SH-SY5Y (cell line): ENCODE results near the gene COL13A1.

ENCODE experiments used
- GATA2 ChIP-seq: IDR thresholded peaks from 2 replicates; pipeline ENCODE4 v1.6.1; 2011; ENCODE audit warnings: mild to moderate bottlenecking, low read depth, low read length
- GATA3 ChIP-seq: IDR thresholded peaks from 2 replicates; pipeline ENCODE4 v1.6.1; 2011; ENCODE audit warnings: low read depth, mild to moderate bottlenecking, low read length, moderate library complexity

DNA sequence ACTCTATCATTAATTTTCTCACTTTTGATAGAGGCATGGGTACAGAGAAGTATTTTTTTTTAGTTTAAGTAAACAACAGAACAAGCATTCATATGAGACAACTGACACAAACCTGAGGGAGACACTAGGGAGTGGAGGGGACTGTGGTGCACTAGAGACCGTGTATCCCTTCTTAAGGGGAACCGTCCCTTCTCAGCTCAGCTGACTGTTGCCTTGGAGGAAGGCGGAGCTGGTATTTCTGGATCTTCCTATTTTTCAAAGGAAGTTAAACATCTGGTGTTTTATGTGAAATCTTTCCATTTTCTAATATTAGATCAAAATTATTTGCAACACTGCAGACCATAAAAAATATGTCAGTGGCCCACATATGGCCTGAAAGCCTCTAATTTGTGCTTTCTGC, 137.4 kb downstream of the COL13A1 start:
- TF ChIP-seq GATA3 = no peak
- no peak for TF ChIP-seq GATA2
